Activated B cell treated with CpG ODN at 0.5 μM for 24 hours (primary cell): ENCODE measurements around the gene CLEC3A. TPM values are rescaled to one million over a fixed set of nuclear protein-coding genes. Genes with fewer than 3 reads are reported as not detected.

Source experiments
- ATAC-seq: fragments of 200-7000 bp; cut with Tn5 transposase; one replicate; pipeline ENCODE4 v1.10.0; 2021; ENCODE audit warnings: low read depth, mild to moderate bottlenecking, moderate library complexity
- CTCF ChIA-PET: fragments of 350-600 bp; sonication (Branson Sonifier 250); formaldehyde crosslinking; loops from one replicate; lab custom pipeline; 2021; ENCODE audit warnings: antibody characterized with exemption; lab: Charles Lee
- POLR2A ChIA-PET: fragments of 350-600 bp; sonication (Branson Sonifier 250); formaldehyde crosslinking; loops from one replicate; lab custom pipeline; 2021; ENCODE audit warnings: antibody characterized with exemption; lab: Charles Lee
- DNase-seq: peaks from one replicate; pipeline ENCODE4 v3.0.0; 2022
- H3K27ac Mint-ChIP-seq: one replicate; pipeline ENCODE4 v1.8.0; 2020; ENCODE audit warnings: mixed read lengths
- H3K27me3 Mint-ChIP-seq: one replicate; pipeline ENCODE4 v1.8.0; 2021; ENCODE audit warnings: mixed read lengths
- H3K36me3 Mint-ChIP-seq: one replicate; pipeline ENCODE4 v1.8.0; 2021; ENCODE audit warnings: low read depth, mixed read lengths
- H3K4me1 Mint-ChIP-seq: one replicate; pipeline ENCODE4 v1.8.0; 2021; ENCODE audit warnings: mixed read lengths
- H3K4me3 Mint-ChIP-seq: one replicate; pipeline ENCODE4 v1.8.0; 2020; ENCODE audit warnings: mild to moderate bottlenecking, mixed read lengths
- H3K9me3 Mint-ChIP-seq: one replicate; pipeline ENCODE4 v1.8.0; 2020; ENCODE audit warnings: mixed read lengths
- intact Hi-C: fragments of 100-400 bp; cut with micrococcal nuclease; formaldehyde crosslinking; loops from one replicate; pipeline ENCODE4 v1.15.1; 2024
- total RNA-seq: library from RNA; stranded (reverse); gene quantifications from 2 replicates; pipeline ENCODE4 v1.2.3, GENCODE V29; 2022
- TF ChIP-seq, protein P1 (sequence below): fragments of 200-600 bp; IDR thresholded peaks from one replicate; pipeline ENCODE4 v1.8.0; 2022; ENCODE audit warnings: antibody characterized with exemption, mild to moderate bottlenecking

CLEC3A gene
- total RNA-seq, 1 donor from 2014 or later, result not detected

DNA sequence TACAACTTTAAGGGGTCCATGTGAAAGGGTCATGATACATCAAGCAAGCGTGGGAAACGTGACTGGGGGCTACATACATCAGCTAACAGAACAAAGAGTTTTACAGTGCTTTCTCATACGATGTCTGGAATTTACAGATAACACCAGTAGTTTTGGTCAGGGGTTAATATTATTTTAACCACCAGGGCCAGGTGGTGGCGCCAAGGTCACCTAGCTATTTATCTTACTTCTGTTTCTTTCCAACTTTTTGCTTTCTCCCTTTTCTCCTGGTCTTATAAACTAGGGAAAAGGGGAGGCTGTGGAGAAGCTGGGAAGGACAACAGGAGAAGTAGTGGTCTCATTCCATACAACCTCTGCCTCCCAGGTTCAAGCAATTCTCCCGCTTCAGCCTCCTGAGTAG lies 37.9 kb downstream of the CLEC3A start:
- DNase-seq (no peak), ATAC-seq (no peak)
- Mint-ChIP-seq H3K4me3 (no peak overlapping the region), H3K36me3 (no peaks in the 10 kb centered on the region), H3K27ac (no peak overlapping the region), H3K9me3 (no peaks in the 10 kb centered on the region), H3K4me1 (no peaks in the 10 kb centered on the region), H3K27me3 (peaks cover 13% of the 10 kb centered on the region)
- POLR2A ChIA-PET, result no interaction called here
- intact Hi-C loops, result no loop called here
- TF ChIP-seq, protein P1, sequence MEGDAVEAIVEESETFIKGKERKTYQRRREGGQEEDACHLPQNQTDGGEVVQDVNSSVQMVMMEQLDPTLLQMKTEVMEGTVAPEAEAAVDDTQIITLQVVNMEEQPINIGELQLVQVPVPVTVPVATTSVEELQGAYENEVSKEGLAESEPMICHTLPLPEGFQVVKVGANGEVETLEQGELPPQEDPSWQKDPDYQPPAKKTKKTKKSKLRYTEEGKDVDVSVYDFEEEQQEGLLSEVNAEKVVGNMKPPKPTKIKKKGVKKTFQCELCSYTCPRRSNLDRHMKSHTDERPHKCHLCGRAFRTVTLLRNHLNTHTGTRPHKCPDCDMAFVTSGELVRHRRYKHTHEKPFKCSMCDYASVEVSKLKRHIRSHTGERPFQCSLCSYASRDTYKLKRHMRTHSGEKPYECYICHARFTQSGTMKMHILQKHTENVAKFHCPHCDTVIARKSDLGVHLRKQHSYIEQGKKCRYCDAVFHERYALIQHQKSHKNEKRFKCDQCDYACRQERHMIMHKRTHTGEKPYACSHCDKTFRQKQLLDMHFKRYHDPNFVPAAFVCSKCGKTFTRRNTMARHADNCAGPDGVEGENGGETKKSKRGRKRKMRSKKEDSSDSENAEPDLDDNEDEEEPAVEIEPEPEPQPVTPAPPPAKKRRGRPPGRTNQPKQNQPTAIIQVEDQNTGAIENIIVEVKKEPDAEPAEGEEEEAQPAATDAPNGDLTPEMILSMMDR, result no peak
- CTCF ChIA-PET, result no interaction called here

DNA sequence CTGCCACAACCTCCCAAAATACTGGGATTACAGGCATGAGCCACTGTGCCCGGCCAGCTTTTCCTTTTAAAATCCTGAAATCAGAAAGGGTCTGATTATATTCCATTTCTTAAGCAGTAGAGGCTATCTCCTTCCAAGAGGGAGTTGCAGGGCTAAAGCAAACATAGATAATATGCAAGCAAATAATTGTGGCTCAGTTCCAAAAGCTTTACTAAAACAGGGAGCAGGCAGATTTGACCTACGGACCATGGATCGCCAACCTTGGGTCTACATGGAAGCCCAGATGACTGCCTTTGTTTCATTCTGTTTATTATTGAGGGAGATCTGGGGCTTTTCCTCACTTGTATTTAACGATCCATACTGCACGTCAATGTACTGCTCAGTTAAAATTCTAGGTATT lies 38.5 kb downstream of the CLEC3A start:
- H3K27me3 Mint-ChIP-seq, result peaks cover 15% of the 10 kb centered on the region
- ATAC-seq (no peak), DNase-seq (no peak)
- no peaks in the 10 kb centered on the region for H3K4me1 Mint-ChIP-seq
- TF ChIP-seq, protein P1, result no peak
- no peaks in the 10 kb centered on the region for H3K36me3 Mint-ChIP-seq
- no peak overlapping the region for H3K27ac Mint-ChIP-seq
- H3K4me3 Mint-ChIP-seq, result no peak overlapping the region
- ChIA-PET CTCF (no interaction called here), POLR2A (no interaction called here)
- no peaks in the 10 kb centered on the region for H3K9me3 Mint-ChIP-seq
- intact Hi-C loops, result no loop called here

DNA sequence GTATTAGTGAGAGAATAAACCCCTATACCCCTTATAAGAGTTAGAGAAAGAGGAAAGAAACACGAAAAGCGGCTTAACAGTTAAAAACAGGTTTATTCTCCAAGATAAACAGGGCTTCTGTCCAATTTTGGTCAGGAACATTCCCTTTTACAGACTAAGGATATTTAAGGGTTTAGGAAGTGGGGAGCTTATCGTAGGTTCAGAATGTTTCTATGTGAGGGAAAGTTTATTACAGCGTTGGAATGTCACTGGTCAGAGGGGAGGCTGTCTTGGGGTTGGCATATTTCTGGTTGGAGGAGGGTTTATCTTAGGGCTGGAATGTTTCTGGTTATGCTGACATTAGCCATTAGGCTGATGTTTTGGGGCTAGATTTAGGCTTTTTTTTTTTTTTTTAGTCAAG lies 43.0 kb downstream of the CLEC3A start:
- intact Hi-C loops, result no loop called here
- Mint-ChIP-seq H3K9me3 (no peaks in the 10 kb centered on the region), H3K27ac (no peak overlapping the region), H3K4me1 (no peaks in the 10 kb centered on the region), H3K4me3 (no peak overlapping the region), H3K36me3 (no peaks in the 10 kb centered on the region), H3K27me3 (peaks cover 18% of the 10 kb centered on the region)
- ChIA-PET POLR2A (no interaction called here), CTCF (no interaction called here)
- no peak for DNase-seq
- ATAC-seq, result no peak
- TF ChIP-seq, protein P1, result no peak

DNA sequence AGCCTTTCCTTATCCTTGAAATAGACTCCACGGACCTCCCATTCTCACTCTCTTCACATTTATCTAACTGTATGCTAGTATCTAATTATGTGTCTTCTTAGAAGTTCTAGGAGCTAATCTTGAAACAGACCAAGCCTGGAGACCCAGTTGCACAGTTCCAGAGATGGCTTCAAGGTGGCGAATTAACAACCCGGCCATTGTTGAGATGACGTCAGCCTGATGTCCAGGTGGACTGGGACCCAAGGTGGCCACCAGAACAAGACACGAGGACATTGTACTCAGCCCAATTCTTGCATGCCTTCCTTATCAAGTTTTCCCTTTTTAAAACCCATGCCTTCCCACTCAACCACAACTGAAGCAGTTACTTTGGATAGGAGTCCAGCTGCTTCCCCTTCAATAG lies 47.6 kb downstream of the CLEC3A start:
- no peak overlapping the region for H3K27ac Mint-ChIP-seq
- no peaks in the 10 kb centered on the region for H3K4me1 Mint-ChIP-seq
- CTCF ChIA-PET, result no interaction called here
- TF ChIP-seq, protein P1, result no peak
- intact Hi-C loops, result no loop called here
- ATAC-seq (no peak), DNase-seq (no peak)
- H3K4me3 Mint-ChIP-seq, result no peak overlapping the region
- H3K27me3 Mint-ChIP-seq, result peaks cover 22% of the 10 kb centered on the region
- H3K9me3 Mint-ChIP-seq, result no peaks in the 10 kb centered on the region
- POLR2A ChIA-PET, result no interaction called here
- H3K36me3 Mint-ChIP-seq, result no peaks in the 10 kb centered on the region

DNA sequence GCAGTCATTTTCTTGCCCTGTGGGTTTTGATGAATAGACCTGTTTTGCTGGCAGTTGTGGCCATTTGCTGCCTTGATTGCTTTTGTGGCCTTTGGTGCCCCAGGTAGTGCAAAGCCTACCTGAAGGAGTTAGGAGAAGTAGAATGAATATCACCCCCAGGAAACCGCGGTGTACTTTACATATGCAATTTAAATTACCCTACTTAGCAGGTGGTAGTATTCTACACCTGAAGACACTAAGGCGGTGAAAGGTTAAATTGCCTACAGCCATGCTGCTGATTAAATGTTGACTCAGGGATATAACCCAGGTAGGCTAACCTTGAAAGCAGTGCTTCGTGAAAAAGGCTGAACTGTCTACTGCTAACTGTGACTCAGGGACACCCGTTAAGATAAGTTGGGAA lies 49.9 kb downstream of the CLEC3A start:
- Mint-ChIP-seq H3K27ac (no peak overlapping the region), H3K9me3 (no peaks in the 10 kb centered on the region), H3K4me3 (no peak overlapping the region), H3K36me3 (no peaks in the 10 kb centered on the region), H3K27me3 (peaks cover 14% of the 10 kb centered on the region), H3K4me1 (no peaks in the 10 kb centered on the region)
- ATAC-seq (no peak), DNase-seq (no peak)
- ChIA-PET POLR2A (no interaction called here), CTCF (no interaction called here)
- intact Hi-C loops, result no loop called here
- TF ChIP-seq, protein P1, result no peak
